Measurements from ENCODE around the gene CFAP74. TPM values are rescaled to one million over a fixed set of nuclear protein-coding genes. Genes with fewer than 3 reads are reported as not detected.

The CFAP74 gene
- total and polyA plus RNA-seq, 8 donors = 0.23 to 4.7 (median 2.8) TPM

- ATAC-seq (no peak), DNase-seq (peak in 1 of 4 donors; percentile 43)
- Histone ChIP-seq H3K4me3 (no peak overlapping the region), H3K27me3 (peaks cover 3 to 62% of the 10 kb centered on the region in 2 donors), H3K27ac (no peak overlapping the region), H3K9me3 (peaks cover 0 to 1% of the 10 kb centered on the region in 2 donors), H3K36me3 (no peaks in the 10 kb centered on the region), H3K4me1 (no peaks in the 10 kb centered on the region)
- no peak for TF ChIP-seq CTCF (IDR thresholded peaks at IDR 0.05)
- intact Hi-C loops (cut with DNase I) = no loop called here
These were observed 32.6 kb downstream of the CFAP74 start for GRCh38 chr1:1971017-1971416.

- intact Hi-C loops (cut with DNase I) = loop anchor here in 1 of 2 donors (5.0 kb wide), 1 partner anchor 77 kb away; no protein-coding TSS in a partner anchor
- no peaks in the 10 kb centered on the region for H3K36me3 ChIP-seq
These were observed 33.5 kb downstream of the CFAP74 start for GRCh38 chr1:1969953-1970716.

GRCh38 chr1:1969505-1969900, 34.1 kb downstream of the CFAP74 start:
- no peak for TF ChIP-seq CTCF (IDR thresholded peaks at IDR 0.05)
- H3K27ac ChIP-seq = no peak overlapping the region
- intact Hi-C loops (cut with DNase I) = loop anchor here in 1 of 2 donors (5.0 kb wide), 1 partner anchor 78 kb away; no protein-coding TSS in a partner anchor
- ATAC-seq (no peak), DNase-seq (peak in 1 of 4 donors; percentile 55)
- no peaks in the 10 kb centered on the region for H3K4me1 ChIP-seq
- peaks cover 5 to 65% of the 10 kb centered on the region in 2 donors for H3K27me3 ChIP-seq
- H3K36me3 ChIP-seq = no peaks in the 10 kb centered on the region
- no peak overlapping the region for H3K4me3 ChIP-seq
- peaks cover 0 to 1% of the 10 kb centered on the region in 2 donors for H3K9me3 ChIP-seq

More at GRCh38 chr1:1969953-1970716, 33.5 kb downstream of the CFAP74 start:
- no peaks in the 10 kb centered on the region for H3K4me1 ChIP-seq
- H3K9me3 ChIP-seq = peaks cover 0 to 1% of the 10 kb centered on the region in 2 donors
- no peak for ATAC-seq
- no peak for TF ChIP-seq CTCF (IDR thresholded peaks at IDR 0.05)
- no peak overlapping the region for H3K27ac ChIP-seq
- peaks cover 5 to 65% of the 10 kb centered on the region in 2 donors for H3K27me3 ChIP-seq
- H3K4me3 ChIP-seq = no peak overlapping the region
- DNase-seq = peak in 1 of 4 donors; percentile 49

GRCh38 chr1:1968767-1969504, 34.6 kb downstream of the CFAP74 start:
- ATAC-seq (peak; percentile 71), DNase-seq (peak in 1 of 4 donors; percentile 49)
- TF ChIP-seq CTCF (IDR thresholded peaks at IDR 0.05) = no peak
- Histone ChIP-seq H3K4me1 (no peaks in the 10 kb centered on the region), H3K27me3 (peaks cover 5 to 65% of the 10 kb centered on the region in 2 donors), H3K9me3 (peaks cover 0 to 1% of the 10 kb centered on the region in 2 donors), H3K4me3 (no peak overlapping the region), H3K27ac (no peak overlapping the region), H3K36me3 (no peaks in the 10 kb centered on the region)
- intact Hi-C loops (cut with DNase I) = loop anchor here in 1 of 2 donors (5.0 kb wide), 1 partner anchor 78 kb away; no protein-coding TSS in a partner anchor

- H3K27me3 ChIP-seq = peaks cover 5 to 58% of the 10 kb centered on the region in 2 donors
- no peak for ATAC-seq
These were observed 35.7 kb downstream of the CFAP74 start for GRCh38 chr1:1967879-1968278.

More at GRCh38 chr1:1967879-1968278, 35.7 kb downstream of the CFAP74 start:
- TF ChIP-seq CTCF (IDR thresholded peaks at IDR 0.05) = no peak
- no peak overlapping the region for H3K27ac ChIP-seq
- H3K9me3 ChIP-seq = peaks cover 0 to 1% of the 10 kb centered on the region in 2 donors
- H3K36me3 ChIP-seq = no peaks in the 10 kb centered on the region
- intact Hi-C loops (cut with DNase I) = loop anchor here in 1 of 2 donors (5.0 kb wide), 1 partner anchor 79 kb away; no protein-coding TSS in a partner anchor
- DNase-seq = no peak
- H3K4me3 ChIP-seq = no peak overlapping the region
- H3K4me1 ChIP-seq = no peaks in the 10 kb centered on the region
